Mesenchymal stem cell (in vitro differentiated cells and primary cell): ENCODE results near the gene MMP13.

Source experiments
- DNase-seq: peaks from one replicate; pipeline ENCODE4 v3.0.0-alpha.2; 2013
- H2AFZ ChIP-seq: one replicate; pipeline ENCODE4 v1.6.1; 2013; ENCODE audit warnings: low read depth, mild to moderate bottlenecking, control low read depth, inconsistent platforms, low read length, moderate library complexity
- H2AK5ac ChIP-seq: 2 replicates; pipeline ENCODE4 v1.6.1; 2013; ENCODE audit warnings: low read length, moderate library complexity, mild to moderate bottlenecking, inconsistent platforms; ENCODE audit not compliant: severe bottlenecking
- H2BK120ac ChIP-seq: one replicate; pipeline ENCODE4 v1.6.1; 2013; ENCODE audit warnings: low read depth, mild to moderate bottlenecking, inconsistent platforms, low read length, moderate library complexity
- H2BK12ac ChIP-seq, 2 experiments: one replicate each; pipeline ENCODE4 v1.6.1; 2013; ENCODE audit warnings: inconsistent platforms in 2 of 2, low read length in 2 of 2, mild to moderate bottlenecking in 2 of 2, moderate library complexity in 2 of 2, control low read depth in 1 of 2
- H2BK15ac ChIP-seq: one replicate; pipeline ENCODE4 v1.6.1; 2013; ENCODE audit warnings: mild to moderate bottlenecking, low read depth, inconsistent platforms; ENCODE audit not compliant: poor library complexity, severe bottlenecking
- H2BK5ac ChIP-seq: 2 replicates; pipeline ENCODE4 v1.6.1; 2013; ENCODE audit warnings: low read depth, mild to moderate bottlenecking, low read length, control low read depth, inconsistent platforms; ENCODE audit not compliant: poor library complexity, severe bottlenecking
- H3K14ac ChIP-seq, 2 experiments: one replicate each; pipeline ENCODE4 v1.6.1; 2013; ENCODE audit warnings: inconsistent platforms in 2 of 2, low read length in 2 of 2, control low read depth in 1 of 2, mild to moderate bottlenecking in 1 of 2, moderate library complexity in 1 of 2
- H3K18ac ChIP-seq, 2 experiments: one replicate each; pipeline ENCODE4 v1.6.1; 2013; ENCODE audit warnings: inconsistent platforms in 2 of 2, low read length in 2 of 2, control low read depth in 1 of 2, low read depth in 1 of 2, mild to moderate bottlenecking in 1 of 2
- H3K23ac ChIP-seq, 2 experiments: one replicate each; pipeline ENCODE4 v1.6.1; 2013; ENCODE audit warnings: inconsistent platforms in 2 of 2, low read length in 2 of 2, mild to moderate bottlenecking in 2 of 2, moderate library complexity in 2 of 2, control low read depth in 1 of 2
- H3K27ac ChIP-seq: 2 replicates; pipeline ENCODE4 v1.5.1; 2013; ENCODE audit warnings: mild to moderate bottlenecking, moderate library complexity, low read length, control low read depth, inconsistent platforms; ENCODE audit not compliant: poor library complexity, severe bottlenecking
- H3K27me3 ChIP-seq, 2 experiments: 2 replicates each; pipeline versions ENCODE4 v1.6.1 to v1.7.0; 2013; ENCODE audit warnings: low read length in 2 of 2, mild to moderate bottlenecking in 2 of 2, moderate library complexity in 2 of 2, control low read depth in 1 of 2, inconsistent platforms in 1 of 2; ENCODE audit not compliant: control insufficient read depth in 1 of 2, insufficient read depth in 1 of 2
- H3K36me3 ChIP-seq, 2 experiments: 2 replicates each; pipeline versions ENCODE4 v1.6.1 to v1.7.0; 2013; ENCODE audit warnings: low read length in 2 of 2, control low read depth in 1 of 2, inconsistent platforms in 1 of 2, low read depth in 1 of 2, mild to moderate bottlenecking in 1 of 2; ENCODE audit not compliant: insufficient read depth in 2 of 2, control insufficient read depth in 1 of 2
- H3K4ac ChIP-seq, 2 experiments: one replicate each; pipeline ENCODE4 v1.6.1; 2013; ENCODE audit warnings: inconsistent platforms in 2 of 2, low read length in 2 of 2, mild to moderate bottlenecking in 2 of 2, moderate library complexity in 2 of 2, control low read depth in 1 of 2, low read depth in 1 of 2
- H3K4me1 ChIP-seq: 2 replicates; pipeline ENCODE4 v1.6.1; 2013; ENCODE audit warnings: low read depth, low read length, control low read depth; ENCODE audit not compliant: control insufficient read depth, insufficient read depth
- H3K4me2 ChIP-seq: 2 replicates; pipeline ENCODE4 v1.6.1; 2013; ENCODE audit warnings: low read length, mild to moderate bottlenecking, inconsistent platforms; ENCODE audit not compliant: poor library complexity, severe bottlenecking
- H3K4me3 ChIP-seq, 2 experiments: 2 replicates each; pipeline versions ENCODE4 v1.5.1 to v1.7.0; 2013; ENCODE audit warnings: low read length in 2 of 2, mild to moderate bottlenecking in 2 of 2, control low read depth in 1 of 2, low read depth in 1 of 2; ENCODE audit not compliant: insufficient read depth in 1 of 2
- H3K79me1 ChIP-seq: replicated peaks from 2 replicates; pipeline ENCODE4 v1.6.1; 2013; ENCODE audit warnings: mild to moderate bottlenecking, control low read depth, low read length, inconsistent platforms; ENCODE audit not compliant: poor library complexity, severe bottlenecking
- H3K9ac ChIP-seq: 2 replicates; pipeline ENCODE4 v1.7.0; 2013; ENCODE audit warnings: mild to moderate bottlenecking, low read length, moderate library complexity
- H3K9me3 ChIP-seq: 2 replicates; pipeline ENCODE4 v1.7.0; 2013; ENCODE audit warnings: mild to moderate bottlenecking, low read length; ENCODE audit not compliant: control insufficient read depth
- H4K8ac ChIP-seq: one replicate; pipeline ENCODE4 v1.6.1; 2013; ENCODE audit warnings: inconsistent platforms, mild to moderate bottlenecking, low read length, moderate library complexity
- H4K91ac ChIP-seq: one replicate; pipeline ENCODE4 v1.6.1; 2013; ENCODE audit warnings: mild to moderate bottlenecking, low read length, inconsistent platforms
- WGBS: methylation state at CpG from one replicate; pipeline ENCODE4 v1.1.7; 2013; ENCODE audit warnings: mixed read lengths; 5-methylcytosine and 5-hydroxymethylcytosine counted together

Gene MMP13

GRCh38 chr11:102990145-102990544 is 34.6 kb upstream of the MMP13 start:
- no peak overlapping the region for H4K8ac ChIP-seq
- 60% methylated on average over 2 of the region's 3 CpGs for WGBS
- H3K18ac ChIP-seq, result peak overlapping the region in 1 of 2 experiments; percentile 85
- peak overlapping the region; percentile 11 for H2BK120ac ChIP-seq
- no peak overlapping the region for H3K27ac ChIP-seq
- H4K91ac ChIP-seq, result no peak overlapping the region
- peak overlapping the region in 1 of 2 experiments; percentile 82 for H2BK12ac ChIP-seq
- H2BK5ac ChIP-seq, result no peak overlapping the region
- no peaks in the 10 kb centered on the region for H3K27me3 ChIP-seq
- H3K4ac ChIP-seq, result peak overlapping the region in 1 of 2 experiments; percentile 40
- no peak overlapping the region for H3K14ac ChIP-seq
- no peak overlapping the region for H2AFZ ChIP-seq
- H3K4me3 ChIP-seq, result no peak overlapping the region
- no peaks in the 10 kb centered on the region for H3K36me3 ChIP-seq
- no peaks in the 10 kb centered on the region for H3K9me3 ChIP-seq
- no peak for DNase-seq
- H3K4me2 ChIP-seq, result no peak overlapping the region
- no peak overlapping the region for H2AK5ac ChIP-seq
- no peaks in the 10 kb centered on the region for H3K79me1 ChIP-seq
- peaks cover 2% of the 10 kb centered on the region for H3K4me1 ChIP-seq
- no peak overlapping the region for H3K23ac ChIP-seq
- H3K9ac ChIP-seq, result no peak overlapping the region
- no peak overlapping the region for H2BK15ac ChIP-seq

DNA sequence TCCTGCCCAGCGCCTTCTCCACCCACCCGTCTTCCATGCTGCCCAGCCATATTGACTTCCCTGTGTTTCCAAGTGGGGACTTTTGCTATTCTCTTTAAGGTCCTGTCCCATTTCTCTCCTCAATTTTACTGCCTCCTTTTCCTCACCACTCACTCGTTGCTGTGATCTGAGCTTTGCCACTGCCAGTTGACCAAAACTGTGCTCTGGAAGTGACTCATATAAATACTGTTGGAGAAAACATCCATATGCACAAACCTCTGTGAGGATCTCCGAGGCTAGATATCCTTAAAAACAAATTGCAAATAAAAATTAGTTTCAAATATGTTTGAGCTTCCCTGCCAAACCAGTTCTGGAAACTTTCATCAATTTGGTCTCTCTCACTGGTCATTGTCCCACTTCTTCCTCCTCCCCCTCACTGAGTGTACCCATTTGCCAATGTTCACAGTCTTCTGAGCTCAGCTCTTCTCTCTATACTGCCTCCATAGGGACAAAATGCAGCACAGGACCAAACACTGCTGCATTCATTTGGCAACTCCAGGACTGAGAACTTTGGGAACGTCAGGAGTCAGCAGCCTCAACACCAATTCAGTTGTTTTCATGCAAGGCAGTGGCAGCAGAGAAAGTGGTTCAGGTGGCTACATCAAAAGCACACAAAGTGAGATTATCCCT is 34.0 kb upstream of the MMP13 start:
- 48% methylated on average over 5 of the region's 5 CpGs for WGBS
- Histone ChIP-seq H2BK12ac (peak overlapping the region in 1 of 2 experiments; percentile 82), H3K9ac (no peak overlapping the region), H2BK15ac (no peak overlapping the region), H3K4me3 (no peak overlapping the region), H2AK5ac (peak overlapping the region; percentile 91), H3K4ac (peak overlapping the region; percentile 40 to 71), H3K27ac (no peak overlapping the region), H2AFZ (no peak overlapping the region), H4K91ac (peak overlapping the region; percentile 1), H4K8ac (no peak overlapping the region), H3K36me3 (no peaks in the 10 kb centered on the region), H3K4me2 (no peak overlapping the region), H3K9me3 (no peaks in the 10 kb centered on the region), H3K23ac (no peak overlapping the region), H2BK120ac (peak overlapping the region; percentile 11), H2BK5ac (no peak overlapping the region), H3K14ac (peak overlapping the region in 1 of 2 experiments; percentile 26), H3K79me1 (no peaks in the 10 kb centered on the region), H3K4me1 (peaks cover 2% of the 10 kb centered on the region), H3K27me3 (no peaks in the 10 kb centered on the region), H3K18ac (peak overlapping the region; percentile 61 to 85)
- DNase-seq, result peak; percentile 68

GRCh38 chr11:102986815-102987214 is 31.3 kb upstream of the MMP13 start:
- Histone ChIP-seq H3K27ac (no peak overlapping the region), H3K18ac (no peak overlapping the region), H2BK15ac (no peak overlapping the region), H3K79me1 (no peaks in the 10 kb centered on the region), H2AK5ac (no peak overlapping the region), H2BK5ac (no peak overlapping the region), H2BK12ac (no peak overlapping the region), H3K14ac (no peak overlapping the region), H3K4me2 (no peak overlapping the region), H3K4me3 (no peak overlapping the region), H3K4ac (no peak overlapping the region), H3K9ac (no peak overlapping the region), H3K23ac (no peak overlapping the region), H4K8ac (no peak overlapping the region), H3K36me3 (no peaks in the 10 kb centered on the region), H3K9me3 (no peaks in the 10 kb centered on the region), H4K91ac (no peak overlapping the region), H3K27me3 (no peaks in the 10 kb centered on the region), H2AFZ (no peak overlapping the region), H3K4me1 (peaks cover 2% of the 10 kb centered on the region), H2BK120ac (no peak overlapping the region)
- peak; percentile 63 for DNase-seq
- 74% methylated on average over 2 of the region's 2 CpGs for WGBS

DNA sequence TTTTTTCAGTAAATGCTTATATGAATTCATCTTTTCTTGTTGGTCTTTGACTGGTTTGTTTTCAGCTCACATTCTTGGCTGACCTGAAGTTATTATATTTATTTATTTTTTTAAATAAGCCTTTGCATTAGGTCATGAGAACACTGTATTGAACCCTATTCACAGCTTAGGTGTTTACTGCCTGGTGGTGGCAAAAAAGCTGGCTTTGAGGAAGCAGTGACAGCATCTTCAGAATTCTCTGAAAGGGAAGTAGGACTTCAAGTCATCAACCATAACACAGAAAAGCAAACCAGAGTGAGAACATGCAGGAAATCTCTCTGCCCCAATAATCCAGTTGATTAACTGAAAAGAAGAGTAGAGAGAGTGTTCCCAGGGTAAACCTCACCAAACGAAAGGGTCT is 30.3 kb upstream of the MMP13 start:
- Histone ChIP-seq H2BK120ac (no peak overlapping the region), H2AFZ (no peak overlapping the region), H2AK5ac (no peak overlapping the region), H3K4me3 (no peak overlapping the region), H3K4me2 (no peak overlapping the region), H3K18ac (no peak overlapping the region), H4K91ac (no peak overlapping the region), H3K36me3 (no peaks in the 10 kb centered on the region), H3K14ac (no peak overlapping the region), H2BK5ac (no peak overlapping the region), H3K27ac (no peak overlapping the region), H3K27me3 (no peaks in the 10 kb centered on the region), H4K8ac (no peak overlapping the region), H3K9me3 (no peaks in the 10 kb centered on the region), H3K9ac (no peak overlapping the region), H3K79me1 (no peaks in the 10 kb centered on the region), H3K23ac (no peak overlapping the region), H2BK12ac (no peak overlapping the region), H2BK15ac (no peak overlapping the region), H3K4ac (no peak overlapping the region), H3K4me1 (peaks cover 2% of the 10 kb centered on the region)
- WGBS, result 89% methylated on average over 1 of the region's 1 CpG
- DNase-seq, result no peak
